IPS-15b (cell line): ENCODE data around the gene NUP62.

ENCODE experiments used
- H3K27me3 ChIP-seq: one replicate; pipeline ENCODE4 v1.6.1; 2013; ENCODE audit warnings: low read length; ENCODE audit not compliant: control insufficient read depth, insufficient read depth
- H3K36me3 ChIP-seq: one replicate; pipeline ENCODE4 v1.6.1; 2013; ENCODE audit warnings: low read length; ENCODE audit not compliant: control insufficient read depth, insufficient read depth
- H3K4me1 ChIP-seq: one replicate; pipeline ENCODE4 v1.6.1; 2013; ENCODE audit warnings: mild to moderate bottlenecking, low read length; ENCODE audit not compliant: control insufficient read depth, insufficient read depth
- H3K4me3 ChIP-seq: one replicate; pipeline ENCODE4 v1.5.1; 2013; ENCODE audit warnings: low read depth, low read length
- H3K9ac ChIP-seq: one replicate; pipeline ENCODE4 v1.6.1; 2013; ENCODE audit warnings: low read depth, mild to moderate bottlenecking, low read length
- H3K9me3 ChIP-seq: one replicate; pipeline ENCODE4 v1.6.1; 2013; ENCODE audit warnings: mild to moderate bottlenecking, low read length; ENCODE audit not compliant: control insufficient read depth, insufficient read depth

The NUP62 gene

GRCh38 chr19:49921871-49922795 lies 7.2 kb downstream of the NUP62 start:
- no peak overlapping the region for H3K4me3 ChIP-seq
- no peaks in the 10 kb centered on the region for H3K9me3 ChIP-seq
- H3K9ac ChIP-seq: peak overlapping the region; percentile 47
- H3K36me3 ChIP-seq: peaks cover 47% of the 10 kb centered on the region
- peaks cover 2% of the 10 kb centered on the region for H3K4me1 ChIP-seq
- no peaks in the 10 kb centered on the region for H3K27me3 ChIP-seq

- Histone ChIP-seq H3K27me3 (no peaks in the 10 kb centered on the region), H3K4me3 (no peak overlapping the region), H3K9me3 (no peaks in the 10 kb centered on the region), H3K9ac (no peak overlapping the region), H3K4me1 (peaks cover 2% of the 10 kb centered on the region), H3K36me3 (peaks cover 50% of the 10 kb centered on the region)
These were observed 8.5 kb downstream of the NUP62 start for GRCh38 chr19:49920624-49921363.

- Histone ChIP-seq H3K27me3 (no peaks in the 10 kb centered on the region), H3K4me1 (peaks cover 2% of the 10 kb centered on the region), H3K4me3 (no peak overlapping the region), H3K36me3 (peaks cover 42% of the 10 kb centered on the region), H3K9ac (no peak overlapping the region), H3K9me3 (no peaks in the 10 kb centered on the region)
These were observed 11.2 kb downstream of the NUP62 start for GRCh38 chr19:49918089-49918488.

- Histone ChIP-seq H3K9ac (no peak overlapping the region), H3K9me3 (no peaks in the 10 kb centered on the region), H3K4me1 (no peaks in the 10 kb centered on the region), H3K36me3 (peaks cover 43% of the 10 kb centered on the region), H3K27me3 (no peaks in the 10 kb centered on the region), H3K4me3 (no peak overlapping the region)
These were observed 12.2 kb downstream of the NUP62 start for GRCh38 chr19:49916839-49917733.

GRCh38 chr19:49915271-49915670 lies 14.0 kb downstream of the NUP62 start:
- Histone ChIP-seq H3K9me3 (no peaks in the 10 kb centered on the region), H3K4me3 (no peak overlapping the region), H3K27me3 (no peaks in the 10 kb centered on the region), H3K4me1 (no peaks in the 10 kb centered on the region), H3K9ac (no peak overlapping the region), H3K36me3 (peaks cover 43% of the 10 kb centered on the region)

- no peak overlapping the region for H3K9ac ChIP-seq
These were observed 15.6 kb downstream of the NUP62 start for GRCh38 chr19:49913720-49914119.

GRCh38 chr19:49912965-49913685 lies 16.2 kb downstream of the NUP62 start:
- H3K36me3 ChIP-seq: peaks cover 55% of the 10 kb centered on the region

More at GRCh38 chr19:49913720-49914119, 15.6 kb downstream of the NUP62 start:
- no peaks in the 10 kb centered on the region for H3K4me1 ChIP-seq
- no peaks in the 10 kb centered on the region for H3K9me3 ChIP-seq
- no peaks in the 10 kb centered on the region for H3K27me3 ChIP-seq
- peaks cover 54% of the 10 kb centered on the region for H3K36me3 ChIP-seq
- H3K4me3 ChIP-seq: no peak overlapping the region

GRCh38 chr19:49911381-49912145 lies 17.7 kb downstream of the NUP62 start:
- H3K4me1 ChIP-seq: peaks cover 7% of the 10 kb centered on the region
- H3K36me3 ChIP-seq: peaks cover 62% of the 10 kb centered on the region
- no peaks in the 10 kb centered on the region for H3K27me3 ChIP-seq
- no peak overlapping the region for H3K4me3 ChIP-seq
- H3K9ac ChIP-seq: no peak overlapping the region
- H3K9me3 ChIP-seq: no peaks in the 10 kb centered on the region

More at GRCh38 chr19:49912965-49913685, 16.2 kb downstream of the NUP62 start:
- H3K4me1 ChIP-seq: no peaks in the 10 kb centered on the region
- H3K9ac ChIP-seq: no peak overlapping the region
- no peaks in the 10 kb centered on the region for H3K27me3 ChIP-seq
- no peak overlapping the region for H3K4me3 ChIP-seq
- H3K9me3 ChIP-seq: no peaks in the 10 kb centered on the region

GRCh38 chr19:49910179-49910578 lies 19.1 kb downstream of the NUP62 start:
- peaks cover 52% of the 10 kb centered on the region for H3K36me3 ChIP-seq
- H3K4me1 ChIP-seq: peaks cover 7% of the 10 kb centered on the region
- H3K9me3 ChIP-seq: no peaks in the 10 kb centered on the region
- H3K9ac ChIP-seq: no peak overlapping the region
- no peaks in the 10 kb centered on the region for H3K27me3 ChIP-seq
- H3K4me3 ChIP-seq: no peak overlapping the region
